ENCODE measurements around the gene PEX26. TPM values are rescaled to one million over a fixed set of nuclear protein-coding genes. Genes with fewer than 3 reads are reported as not detected.

The PEX26 gene
- total and polyA plus RNA-seq, 9 of the 15 experiments (the other 6 are each of a cell fraction or from before 2014, with no cell fraction given): 0.35 to 39.6 (median 17.4) TPM

- no peak overlapping the region for H2AFZ ChIP-seq (ENCODE audit: low read depth, low read length)
- ChIA-PET CTCF (ENCODE audit: low intra/inter-chr PET ratio) (no interaction called here), POLR2A (interaction anchor here (0.6 kb wide), 2 partner anchors 12 to 1044 kb away, joined by 3 read pairs; no protein-coding TSS in a partner anchor)
- WGBS (ENCODE audit: insufficient coverage, low coverage, missing lambda C conversion rate): 40% methylated on average over 4 of the region's 4 CpGs
- no peaks in the 10 kb centered on the region for H3K36me3 ChIP-seq (ENCODE audit: control insufficient read depth, insufficient read depth, low read length)
- ATAC-seq (no peak), FAIRE-seq (no peak), DNase-seq (ENCODE audit: extremely low read depth in 1 of 4, low spot score in 3 of 4) (no peak)
- no peak overlapping the region for H3K9ac ChIP-seq (ENCODE audit: insufficient read depth in 1 of 2, low read depth in 2 of 2, low read length in 2 of 2)
- in situ Hi-C loops (cut with MboI) (no loop called here), intact Hi-C loops (cut with micrococcal nuclease) (no loop called here)
- H3K4me2 ChIP-seq (ENCODE audit: insufficient read depth, low read length): no peak overlapping the region
- no peaks in the 10 kb centered on the region for H4K20me1 ChIP-seq (replicated peaks; ENCODE audit: control insufficient read depth, insufficient read depth, low read length)
- no peak overlapping the region for H3K4me3 ChIP-seq
- H3K4me1 ChIP-seq (replicated peaks in 1 of 2; ENCODE audit: control insufficient read depth in 2 of 2, insufficient read depth in 2 of 2, low read length in 2 of 2): peaks cover 0 to 3% of the 10 kb centered on the region in 2 experiments; a peak in 1 of 5 replicates
- no peaks in the 10 kb centered on the region for H3K79me2 ChIP-seq (ENCODE audit: control insufficient read depth, insufficient read depth, low read length)
- no TSS peak for BruUV-seq (replicated peaks)
- TF ChIP-seq CREM (IDR thresholded peaks at IDR 0.05; ENCODE audit: low read depth) (no peak), TOE1 (IDR thresholded peaks at IDR 0.05; ENCODE audit: borderline replicate concordance) (no peak), TOE1 (CRISPR knock-in tag; IDR thresholded peaks at IDR 0.05; ENCODE audit: borderline replicate concordance, low read depth) (no peak), ZNF274 (IDR thresholded peaks at IDR 0.05; ENCODE audit: borderline replicate concordance, low read depth, low read length) (no peak), DLX4 (CRISPR knock-in tag; IDR thresholded peaks at IDR 0.05) (no peak), PML (IDR thresholded peaks at IDR 0.05; ENCODE audit: low read length) (no peak), NRF1 (conservative IDR thresholded peaks at IDR 0.05 in 1 of 2, IDR thresholded peaks at IDR 0.05 in 1 of 2) (no peak), THAP7 (CRISPR knock-in tag; IDR thresholded peaks at IDR 0.05) (no peak)
- no peaks in the 10 kb centered on the region for H3K9me3 ChIP-seq (replicated peaks; ENCODE audit: control insufficient read depth, insufficient read depth, low read depth, low read length)
- no peak overlapping the region for H3K27ac ChIP-seq (ENCODE audit: extremely low read depth, low read depth, low read length)
- H3K27me3 ChIP-seq (ENCODE audit: control insufficient read depth in 2 of 2, insufficient read depth in 2 of 2, low read length in 2 of 2): peaks cover 13 to 28% of the 10 kb centered on the region in 2 experiments; a peak in 3 of 5 replicates
- no peaks in the 10 kb centered on the region for H3K9me1 ChIP-seq (ENCODE audit: control insufficient read depth, insufficient read depth, low read length)
These were observed 43.1 kb downstream of the PEX26 start for GRCh38 chr22:18120857-18121256.
